Measurements from ENCODE around the gene NAA16.

The NAA16 gene

GRCh38 chr13:41291246-41291645, 19.8 kb upstream of the NAA16 start:
- TF ChIP-seq GATA1 (IDR thresholded peaks at IDR 0.05; ENCODE audit: low read depth, low read length) (no peak), POLR2A (IDR thresholded peaks at IDR 0.05; ENCODE audit: low read length) (no peak)
- no peak for DNase-seq

- no peak for TF ChIP-seq POLR2A (IDR thresholded peaks at IDR 0.05; ENCODE audit: low read length)
- no peak for TF ChIP-seq GATA1 (IDR thresholded peaks at IDR 0.05; ENCODE audit: low read depth, low read length)
- DNase-seq, result no peak
Measured at GRCh38 chr13:41293272-41293671, 17.8 kb upstream of the NAA16 start.

GRCh38 chr13:41294914-41295313, 16.2 kb upstream of the NAA16 start:
- no peak for DNase-seq
- TF ChIP-seq POLR2A (IDR thresholded peaks at IDR 0.05; ENCODE audit: low read length) (no peak), GATA1 (IDR thresholded peaks at IDR 0.05; ENCODE audit: low read depth, low read length) (no peak)

DNA sequence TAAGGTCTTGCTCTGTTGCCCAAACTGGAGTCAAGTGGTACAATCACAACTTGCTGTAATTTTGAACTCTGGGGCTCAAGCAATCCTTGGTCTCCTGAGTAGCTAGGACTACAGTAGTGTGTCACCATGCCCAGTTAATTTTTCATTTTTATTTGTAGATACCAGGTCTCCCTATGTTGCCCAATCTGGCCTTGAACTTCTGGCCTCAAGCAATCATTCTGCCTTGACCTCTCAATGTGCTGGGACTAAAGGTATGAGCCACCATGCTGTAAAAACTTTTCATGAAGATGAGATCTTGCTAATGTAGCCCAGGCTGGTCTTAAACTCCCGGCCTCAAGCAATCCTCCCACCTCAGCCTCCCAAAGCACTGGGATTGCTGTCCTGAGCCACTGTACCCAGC, 15.1 kb upstream of the NAA16 start:
- DNase-seq, result no peak
- no peak for TF ChIP-seq POLR2A (IDR thresholded peaks at IDR 0.05; ENCODE audit: low read length)
- no peak for TF ChIP-seq GATA1 (IDR thresholded peaks at IDR 0.05; ENCODE audit: low read depth, low read length)

DNA sequence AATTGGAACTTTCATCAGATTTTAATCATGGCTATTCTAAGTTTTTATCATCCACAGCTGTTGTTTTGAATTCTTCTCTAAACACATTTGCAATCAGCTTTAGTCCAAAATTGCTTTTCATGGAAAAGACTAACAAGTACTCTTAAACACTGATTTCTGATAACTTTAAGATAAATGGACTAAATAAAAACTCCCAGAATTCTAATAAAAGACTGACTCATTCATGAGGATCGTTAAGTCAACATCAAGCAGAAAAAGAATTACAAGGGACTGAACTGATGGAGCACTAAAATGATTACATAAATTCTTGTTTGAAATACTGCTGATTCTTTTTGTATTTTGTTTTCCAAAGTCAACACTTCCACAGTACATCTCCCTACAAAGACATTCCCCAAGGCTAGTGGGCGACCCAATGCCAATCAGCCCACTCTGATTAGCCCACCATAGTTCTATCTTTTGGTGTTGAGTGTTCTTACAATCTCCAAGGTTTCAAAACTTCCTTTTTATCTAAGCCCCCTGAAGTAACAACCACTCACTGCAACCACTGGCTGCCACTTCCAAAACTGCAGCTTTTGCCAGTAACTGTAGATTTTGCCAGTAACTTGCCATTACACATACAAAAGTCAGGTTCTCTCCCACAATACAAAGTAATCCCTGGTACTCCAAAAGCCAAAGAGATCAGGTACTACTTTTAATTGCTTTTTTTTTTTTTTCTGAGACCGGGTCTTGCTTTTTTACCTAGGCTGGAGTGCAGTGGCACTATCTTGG, 14.0 kb upstream of the NAA16 start:
- TF ChIP-seq POLR2A (IDR thresholded peaks at IDR 0.05; ENCODE audit: low read length) (no peak), GATA1 (IDR thresholded peaks at IDR 0.05; ENCODE audit: low read depth, low read length) (no peak)
- DNase-seq, result no peak

- no peak for DNase-seq
- TF ChIP-seq POLR2A (IDR thresholded peaks at IDR 0.05; ENCODE audit: low read length), result no peak
- no peak for TF ChIP-seq GATA1 (IDR thresholded peaks at IDR 0.05; ENCODE audit: low read depth, low read length)
Measured at GRCh38 chr13:41299316-41300094, 11.6 kb upstream of the NAA16 start.

- DNase-seq, result no peak
- TF ChIP-seq POLR2A (IDR thresholded peaks at IDR 0.05; ENCODE audit: low read length) (no peak), GATA1 (IDR thresholded peaks at IDR 0.05; ENCODE audit: low read depth, low read length) (no peak)
Measured at GRCh38 chr13:41302743-41303142, 8.3 kb upstream of the NAA16 start.

- DNase-seq, result no peak
- no peak for TF ChIP-seq POLR2A (IDR thresholded peaks at IDR 0.05; ENCODE audit: low read length)
- TF ChIP-seq GATA1 (IDR thresholded peaks at IDR 0.05; ENCODE audit: low read depth, low read length), result no peak
Measured at GRCh38 chr13:41304551-41304950, 6.5 kb upstream of the NAA16 start.

- TF ChIP-seq POLR2A (IDR thresholded peaks at IDR 0.05; ENCODE audit: low read length), result no peak
- no peak for DNase-seq
Measured at GRCh38 chr13:41306271-41307145, 4.6 kb upstream of the NAA16 start.

GRCh38 chr13:41307884-41308640, 3.0 kb upstream of the NAA16 start:
- TF ChIP-seq POLR2A (IDR thresholded peaks at IDR 0.05; ENCODE audit: low read length), result no peak
- TF ChIP-seq GATA1 (IDR thresholded peaks at IDR 0.05; ENCODE audit: low read depth, low read length), result no peak
- DNase-seq, result no peak

- peak; percentile 72 to 87 for DNase-seq
Measured at GRCh38 chr13:41311406-41312175, 524 bp downstream of the NAA16 start.

GRCh38 chr13:41312176-41312500, 1.1 kb downstream of the NAA16 start:
- TF ChIP-seq POLR2A (IDR thresholded peaks at IDR 0.05; ENCODE audit: low read length) (no peak), GATA1 (IDR thresholded peaks at IDR 0.05; ENCODE audit: low read depth, low read length) (no peak)
- DNase-seq, result peak; percentile 72 to 76

More at GRCh38 chr13:41311406-41312175, 524 bp downstream of the NAA16 start:
- TF ChIP-seq GATA1 (IDR thresholded peaks at IDR 0.05; ENCODE audit: low read depth, low read length), result no peak
- peak; percentile 59 for TF ChIP-seq POLR2A (IDR thresholded peaks at IDR 0.05; ENCODE audit: low read length)

DNA sequence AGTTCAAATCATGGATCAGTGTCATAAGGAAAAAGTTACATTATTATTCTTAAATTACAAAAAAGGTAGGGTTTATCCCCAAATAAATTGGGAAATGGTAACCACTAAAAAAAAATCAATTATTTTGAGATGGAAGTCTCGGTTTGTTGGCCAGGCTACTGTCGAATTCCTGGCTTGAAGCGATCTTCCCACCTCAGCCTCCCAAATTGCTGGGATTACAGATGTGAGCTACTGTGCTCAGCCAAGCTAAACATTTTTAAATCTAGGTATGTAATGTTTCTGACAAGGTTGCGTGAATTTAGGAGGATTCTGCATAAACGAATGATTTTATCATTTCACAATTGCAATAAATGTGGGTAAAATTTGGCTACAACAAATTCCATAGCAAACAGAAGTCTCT, 2.0 kb downstream of the NAA16 start:
- no peak for DNase-seq
- no peak for TF ChIP-seq POLR2A (IDR thresholded peaks at IDR 0.05; ENCODE audit: low read length)
- TF ChIP-seq GATA1 (IDR thresholded peaks at IDR 0.05; ENCODE audit: low read depth, low read length), result no peak
